Bone marrow (tissue), 2 donors: ENCODE results near the gene TBATA.
"Not testable (repeated sequence)": the region's sequence is repeated elsewhere in the genome, so short reads cannot be mapped to it uniquely, and the experiment has no call there.

Experiments used
- DNase-seq, 2 donors: peaks; one replicate each; lab custom pipeline; 2025; lab: John Stamatoyannopoulos, UW

The TBATA gene

DNA sequence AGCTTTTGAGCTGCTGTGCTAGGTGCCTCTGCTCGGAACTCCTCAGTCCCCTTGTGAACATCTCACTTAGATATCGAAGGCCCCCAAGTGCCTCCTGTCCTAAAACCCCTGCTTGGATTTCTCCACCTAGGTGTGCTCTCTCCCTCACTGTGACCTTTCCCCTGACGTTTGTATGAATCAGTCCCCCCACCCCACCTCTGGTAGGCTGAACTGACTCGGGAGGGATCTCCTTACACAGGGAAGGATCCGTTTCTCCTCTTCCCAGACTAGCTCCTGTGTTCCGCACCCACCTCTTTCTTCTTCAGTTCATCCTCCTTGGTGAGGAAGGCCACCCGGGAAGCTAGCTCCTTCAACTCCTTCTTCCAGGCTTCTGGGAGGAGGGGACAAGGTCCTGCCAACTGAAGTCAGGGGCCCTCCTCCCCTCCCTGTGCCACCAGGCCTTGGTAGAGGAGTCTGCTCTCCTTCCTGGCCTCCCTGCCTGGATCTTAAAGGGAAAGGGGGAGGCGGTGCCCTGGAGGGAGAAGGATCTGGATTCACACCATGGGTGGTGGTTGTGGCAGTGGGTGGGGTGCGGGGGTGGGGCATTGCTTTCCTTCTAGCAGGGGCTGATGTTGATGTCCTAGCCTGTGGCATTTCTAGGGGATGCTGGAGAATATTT, 6.8 kb downstream of the TBATA start:
- no peak for DNase-seq

DNA sequence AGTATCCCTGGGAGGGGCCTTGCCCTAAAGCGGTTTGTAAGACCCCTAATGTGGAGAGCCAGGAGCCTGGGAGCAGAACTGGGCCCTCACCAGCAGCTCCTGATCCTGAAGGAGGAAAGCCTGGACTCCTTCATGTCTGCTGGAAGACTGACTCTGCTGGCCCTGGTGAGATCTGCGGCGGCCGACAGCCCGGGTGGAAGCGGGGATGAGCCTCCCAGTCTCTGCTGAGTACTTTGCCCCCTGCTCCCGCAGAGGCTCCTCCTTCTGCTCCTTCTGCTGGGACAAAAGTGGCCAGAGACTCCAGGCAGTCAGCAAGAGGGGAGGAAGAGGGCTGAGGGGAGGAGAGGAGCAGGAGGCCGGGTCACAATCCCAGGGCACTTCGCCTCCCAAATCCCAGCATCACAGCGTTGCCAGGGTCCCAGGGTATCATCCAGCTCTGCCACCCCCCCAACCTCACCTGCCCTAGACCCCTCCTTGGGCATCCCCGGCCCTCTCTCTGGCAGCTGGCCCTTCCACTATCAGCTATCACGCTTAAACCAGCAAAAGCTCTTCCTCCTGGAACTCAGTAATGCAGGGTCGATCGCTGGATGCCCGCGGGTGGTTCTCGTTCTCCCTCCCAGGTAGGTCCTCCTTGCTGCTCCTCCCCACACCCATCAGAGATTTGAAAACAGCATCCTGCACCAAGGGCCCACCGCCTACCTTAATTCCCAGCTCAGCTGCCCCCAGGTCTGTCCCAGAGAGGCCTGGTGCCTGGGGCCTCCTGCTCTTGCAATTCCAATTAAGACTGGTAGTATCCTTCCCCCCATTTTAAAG, 7.9 kb downstream of the TBATA start:
- no peak for DNase-seq

DNA sequence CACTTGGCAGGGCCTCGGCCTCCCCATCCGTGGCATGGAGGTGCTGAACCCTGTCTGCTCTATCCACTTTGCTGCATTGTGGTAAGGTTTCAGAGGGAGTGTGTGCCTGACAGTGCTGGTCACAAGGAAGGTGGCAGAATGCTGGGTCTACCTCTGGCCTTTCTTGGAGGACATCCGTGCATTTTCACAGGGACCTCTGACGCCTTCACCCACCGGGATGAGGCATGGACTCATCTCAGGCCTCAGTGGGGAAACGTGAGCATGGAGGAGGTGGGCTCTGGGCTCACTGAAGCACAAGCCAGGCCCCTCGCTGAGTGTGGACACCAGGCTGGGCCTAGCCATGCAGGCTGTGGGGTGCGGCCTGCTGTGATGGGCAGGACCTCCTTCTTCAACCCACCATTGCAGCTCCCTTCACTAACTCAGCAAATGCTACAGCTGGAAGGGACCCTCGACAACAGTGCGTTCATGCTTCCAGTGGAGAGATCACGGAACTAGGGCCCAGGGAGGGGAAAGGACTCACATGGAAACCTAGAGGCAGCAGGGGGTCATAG, 8.6 kb downstream of the TBATA start:
- no peak for DNase-seq

DNA sequence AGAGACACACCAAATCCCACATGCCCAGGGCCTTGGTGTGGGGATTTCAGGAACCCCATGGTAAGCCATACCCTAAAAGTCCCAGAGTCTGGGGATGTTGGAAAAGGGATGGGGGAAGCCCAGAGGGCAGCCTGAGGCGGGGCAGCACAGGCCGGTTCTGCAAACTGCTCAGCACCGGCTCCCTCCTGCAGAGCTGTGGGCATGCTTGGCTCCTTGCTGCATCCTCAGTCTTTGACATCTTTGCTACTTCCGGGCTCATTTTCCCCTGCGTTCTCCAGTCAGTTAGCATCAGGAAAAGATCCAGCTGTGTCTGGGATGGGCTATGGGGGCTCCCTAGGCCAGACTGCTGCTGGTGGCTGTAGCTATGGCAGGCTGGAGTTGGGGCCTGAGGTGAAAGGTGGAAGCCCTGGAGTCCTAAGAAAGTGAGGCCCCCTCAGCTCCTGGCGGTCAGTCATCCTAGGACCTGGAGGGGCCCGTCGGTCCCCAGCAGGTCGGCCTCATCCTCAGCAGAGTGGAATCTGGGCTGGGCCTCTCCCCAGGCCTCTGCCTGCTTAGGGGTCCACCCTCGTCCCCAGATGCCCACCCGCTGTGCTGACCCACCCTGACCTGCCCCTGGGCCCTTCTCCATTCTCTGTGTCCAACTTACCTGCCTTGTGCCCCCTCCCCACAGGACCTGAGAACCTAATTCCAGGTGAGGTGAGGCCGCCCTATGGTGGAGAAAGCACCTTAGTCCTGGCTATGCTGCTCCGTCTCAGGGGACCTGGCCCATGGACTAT, 9.3 kb downstream of the TBATA start:
- DNase-seq, result no peak

DNA sequence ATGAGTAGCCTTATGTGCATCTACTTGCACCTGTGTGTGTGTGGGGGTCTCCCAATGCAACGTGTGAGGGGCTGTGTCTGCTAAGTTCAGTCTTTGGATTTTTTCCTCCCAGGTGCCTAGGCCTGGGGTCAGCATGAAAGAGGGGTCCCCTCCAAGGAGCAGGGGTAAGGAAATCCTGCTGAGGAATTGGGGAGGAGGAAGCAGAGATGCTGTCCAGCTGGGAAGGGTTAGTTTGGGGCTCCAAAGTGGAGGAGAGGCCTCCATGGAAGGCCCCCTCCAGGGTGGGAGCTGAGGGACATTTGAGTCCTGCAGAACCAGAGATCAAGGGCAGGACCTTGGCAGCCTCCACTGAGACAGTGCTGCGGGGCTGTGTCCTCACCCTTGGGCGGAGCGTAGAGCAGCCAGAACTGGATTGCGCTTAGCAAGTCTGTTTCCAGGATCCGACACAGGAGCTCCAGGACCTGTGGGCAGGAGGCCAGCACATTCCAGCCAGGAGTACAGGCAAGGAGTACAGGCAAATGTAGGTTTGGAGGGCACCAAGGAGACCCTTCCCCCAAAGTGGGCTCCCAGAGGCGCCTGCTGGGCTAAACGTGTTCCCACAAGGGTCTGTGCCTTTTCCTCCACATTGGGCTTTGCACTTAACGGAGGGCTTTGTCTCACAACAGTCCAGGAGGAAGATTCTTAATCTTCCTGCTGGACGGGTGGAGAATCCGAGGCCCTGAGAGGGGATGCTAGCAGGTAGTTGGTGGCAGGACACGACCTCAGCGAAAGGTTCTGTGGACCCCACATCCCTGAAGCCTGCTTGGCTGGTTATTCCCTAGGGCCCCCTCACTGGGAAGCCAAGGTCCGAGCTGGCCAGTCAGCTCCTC, 10.1 kb downstream of the TBATA start:
- no peak for DNase-seq

DNA sequence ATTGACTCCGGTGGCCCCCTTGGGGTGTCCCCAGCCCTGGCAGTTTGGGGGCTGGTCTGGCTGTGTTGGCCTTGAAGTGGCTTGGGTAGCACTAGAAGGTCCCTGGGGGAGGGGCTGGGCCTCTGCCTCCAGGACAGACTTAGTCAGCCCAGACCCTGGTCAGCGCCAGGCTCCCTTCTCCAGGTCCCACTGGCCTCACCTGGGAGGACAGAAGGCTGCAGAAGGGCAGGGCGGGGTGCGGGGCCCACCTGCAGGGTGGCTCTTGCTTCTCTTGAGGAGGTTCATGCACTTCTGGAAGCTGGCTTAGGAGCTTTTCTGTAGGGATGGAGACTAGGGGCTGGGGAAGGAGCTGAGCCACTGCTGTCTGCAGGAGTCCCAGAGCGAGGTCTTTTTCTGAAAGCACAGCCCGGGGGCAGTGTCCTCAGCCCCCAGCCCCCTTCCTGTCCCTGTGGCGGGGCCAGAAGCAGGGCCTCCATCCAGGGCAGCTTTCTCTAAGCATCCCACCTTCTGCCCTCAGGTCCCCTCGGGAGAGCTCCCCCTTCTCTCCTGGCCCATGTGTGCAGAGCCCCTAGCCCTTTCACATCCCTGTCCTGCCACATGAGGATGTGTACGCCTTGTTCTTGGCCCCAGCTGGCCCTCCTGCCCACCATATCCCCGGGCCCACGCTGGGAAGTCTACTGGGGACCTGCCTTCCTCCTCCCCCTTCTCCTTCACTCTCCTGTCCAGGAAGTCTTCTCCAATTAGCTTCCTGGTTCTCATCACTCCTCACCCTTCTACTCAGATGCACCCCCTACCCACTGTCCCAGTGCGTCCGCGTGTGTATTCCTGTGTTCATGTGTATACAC, 11.0 kb downstream of the TBATA start:
- no peak for DNase-seq

DNA sequence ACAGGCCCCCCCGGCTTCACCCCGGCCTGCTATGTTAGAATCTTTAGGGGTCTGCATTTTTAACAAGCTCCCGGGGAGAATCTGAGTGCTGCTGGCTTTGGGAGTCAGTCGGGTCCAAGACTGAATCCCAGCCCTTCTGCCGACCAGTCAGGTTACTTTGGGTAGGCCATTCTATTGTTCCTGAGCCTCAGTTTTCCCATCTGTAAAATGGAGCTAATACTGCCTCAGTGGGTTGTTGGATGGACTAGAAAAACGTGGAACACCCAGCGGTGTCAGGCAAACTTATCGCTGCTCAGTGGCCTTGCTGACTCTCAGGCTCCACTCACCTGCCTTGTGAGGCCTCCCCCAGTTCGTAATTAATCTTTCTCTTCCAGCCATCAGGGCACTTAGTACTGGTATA, 11.7 kb downstream of the TBATA start:
- DNase-seq, result no peak

DNA sequence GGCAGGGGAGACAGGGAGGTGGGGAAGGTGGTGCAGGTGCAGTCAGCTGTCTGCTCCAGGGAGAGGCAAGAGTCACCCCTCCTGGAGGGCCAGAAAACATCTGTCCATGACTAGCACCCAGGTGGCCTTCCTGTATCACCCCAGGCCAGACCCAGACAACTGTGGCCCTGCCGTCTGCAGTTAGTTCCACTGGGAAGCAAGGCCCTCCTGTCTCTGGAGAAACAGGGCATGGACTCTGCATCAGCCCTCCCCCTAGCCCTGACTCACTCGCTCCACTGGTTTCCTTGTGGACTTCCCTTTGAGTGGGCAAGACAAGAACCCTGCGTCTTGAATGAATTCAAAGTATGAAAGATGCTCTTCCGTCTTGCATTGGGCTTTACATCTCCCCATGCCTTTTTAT, 12.6 kb downstream of the TBATA start:
- no peak for DNase-seq

DNA sequence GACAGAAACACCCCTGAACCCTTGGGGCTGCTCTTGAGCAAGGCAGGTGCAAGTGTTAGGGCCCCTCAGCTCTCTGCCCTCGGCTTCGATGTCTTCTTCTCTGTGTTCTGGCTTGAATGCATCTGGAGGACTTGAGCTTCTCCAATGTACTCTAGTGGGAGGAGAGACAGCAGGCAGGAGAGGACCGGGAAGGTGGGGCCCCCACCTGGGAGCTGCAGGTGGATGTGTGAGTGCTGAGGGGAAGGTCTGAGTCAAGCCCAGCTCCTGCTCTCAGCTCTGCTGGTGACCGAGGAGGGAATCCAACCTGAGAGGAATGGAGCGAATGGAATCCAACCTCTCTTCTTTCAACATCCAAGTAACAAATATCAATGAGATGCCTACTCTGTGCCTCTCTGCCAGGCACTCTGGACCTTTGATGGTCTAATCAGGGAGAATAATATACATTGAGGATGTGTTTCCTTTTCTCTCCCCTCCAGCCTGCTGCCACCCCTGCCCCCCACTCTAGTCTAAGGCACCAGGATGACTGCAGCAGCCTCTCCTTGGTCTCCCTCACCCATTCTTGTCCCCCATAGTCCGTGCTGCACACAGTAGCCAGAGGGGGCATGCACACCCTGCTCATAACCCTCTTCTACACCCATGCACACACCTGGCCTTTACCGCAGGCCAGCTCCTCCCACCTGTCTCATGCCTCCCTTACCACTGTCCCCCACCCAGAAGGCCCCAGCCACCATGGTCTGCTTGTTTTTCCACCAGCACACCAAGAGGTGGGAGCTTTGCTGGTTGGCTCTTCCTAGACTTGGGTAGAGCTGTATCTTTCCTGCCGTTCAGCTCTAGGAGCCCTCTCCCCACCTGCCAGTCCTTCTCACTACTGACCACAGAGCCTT, 13.6 kb downstream of the TBATA start:
- no peak for DNase-seq

DNA sequence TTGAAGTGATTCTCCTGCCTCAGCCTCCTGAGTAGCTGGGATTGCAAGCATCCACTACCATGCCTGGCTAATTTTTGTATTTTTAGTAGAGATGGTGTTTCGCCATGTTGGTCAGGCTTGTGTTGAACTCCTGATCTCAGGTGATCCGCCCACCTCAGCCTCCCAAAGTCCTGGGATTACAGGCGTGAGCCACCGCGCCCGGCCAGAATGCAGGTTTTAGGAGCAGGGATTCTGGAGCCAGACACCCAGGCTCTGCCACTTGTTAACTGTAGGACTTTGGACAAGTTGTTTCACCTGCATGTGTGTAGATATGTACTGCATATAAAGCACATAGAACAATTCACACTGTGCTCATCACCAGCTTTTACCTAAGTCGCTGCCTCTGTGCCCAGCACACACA, 14.7 kb downstream of the TBATA start:
- DNase-seq, result not testable (repeated sequence)

DNA sequence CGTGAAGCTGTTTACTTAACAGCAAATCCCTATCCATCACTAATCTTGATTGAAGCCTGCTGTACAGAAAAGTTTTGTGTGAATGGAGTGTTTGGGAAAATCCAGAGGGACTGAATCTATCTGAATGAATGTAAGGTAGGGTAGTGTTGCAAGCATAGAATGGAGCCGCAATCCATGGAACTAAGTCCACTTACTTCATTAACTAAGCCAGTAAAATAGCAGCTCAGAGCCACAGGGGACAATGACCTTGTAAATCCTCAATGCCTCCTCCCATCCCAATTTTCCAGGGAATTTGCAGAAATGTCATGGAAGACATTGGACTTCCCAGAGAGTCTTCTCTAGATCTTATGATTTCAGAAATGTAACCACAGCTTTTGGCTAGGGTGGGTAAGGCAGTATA, 15.2 kb downstream of the TBATA start:
- DNase-seq, result no peak

DNA sequence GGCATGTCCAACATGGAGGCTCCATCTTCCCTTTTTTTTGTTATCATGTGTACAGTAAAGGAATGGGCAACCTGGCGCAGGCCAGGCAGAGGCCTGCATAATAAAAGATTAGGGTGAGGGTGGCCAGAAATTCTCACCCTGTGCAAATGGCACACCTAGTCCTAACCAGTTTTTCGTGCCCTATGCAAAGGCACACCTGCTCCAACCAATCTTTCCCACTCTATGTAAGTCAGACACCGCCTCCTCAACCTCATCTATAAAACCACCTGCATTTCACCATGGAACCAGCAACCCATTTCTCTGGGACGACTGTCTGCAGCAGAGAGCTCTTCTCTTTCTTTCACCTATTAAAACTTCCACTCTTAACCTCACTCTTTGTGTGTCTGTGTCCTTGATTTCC, 16.1 kb downstream of the TBATA start:
- no peak for DNase-seq

DNA sequence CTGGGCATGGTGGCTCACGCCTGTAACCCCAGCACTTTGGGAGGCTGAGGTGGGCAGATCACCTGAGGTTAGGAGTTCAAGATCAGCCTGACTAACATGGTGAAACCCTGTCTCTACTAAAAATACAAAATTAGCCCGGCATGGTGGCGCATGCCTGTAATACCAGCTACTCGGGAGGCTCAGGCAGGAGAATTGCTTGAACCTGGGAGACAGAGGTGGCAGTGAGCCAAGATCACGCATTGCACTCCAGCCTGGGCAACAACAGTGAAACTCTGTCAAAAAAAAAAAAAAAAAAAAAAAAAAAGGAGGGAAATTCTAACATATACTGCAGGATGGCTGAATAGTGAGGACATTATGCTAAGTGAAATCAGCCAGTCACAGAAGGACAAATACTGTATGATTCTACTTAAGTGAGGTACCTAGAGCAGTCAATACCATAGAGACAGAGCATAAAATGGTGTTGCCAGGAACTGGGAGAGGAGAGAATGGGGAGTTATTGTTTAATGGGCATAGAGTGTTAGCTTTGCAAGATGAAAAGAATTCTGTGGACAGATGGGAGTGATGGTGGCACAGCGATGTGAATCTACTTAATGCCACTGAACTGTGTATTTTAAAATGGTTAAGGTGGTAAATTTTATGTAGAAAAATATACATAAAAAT, 17.0 kb downstream of the TBATA start:
- not testable (repeated sequence) for DNase-seq

DNA sequence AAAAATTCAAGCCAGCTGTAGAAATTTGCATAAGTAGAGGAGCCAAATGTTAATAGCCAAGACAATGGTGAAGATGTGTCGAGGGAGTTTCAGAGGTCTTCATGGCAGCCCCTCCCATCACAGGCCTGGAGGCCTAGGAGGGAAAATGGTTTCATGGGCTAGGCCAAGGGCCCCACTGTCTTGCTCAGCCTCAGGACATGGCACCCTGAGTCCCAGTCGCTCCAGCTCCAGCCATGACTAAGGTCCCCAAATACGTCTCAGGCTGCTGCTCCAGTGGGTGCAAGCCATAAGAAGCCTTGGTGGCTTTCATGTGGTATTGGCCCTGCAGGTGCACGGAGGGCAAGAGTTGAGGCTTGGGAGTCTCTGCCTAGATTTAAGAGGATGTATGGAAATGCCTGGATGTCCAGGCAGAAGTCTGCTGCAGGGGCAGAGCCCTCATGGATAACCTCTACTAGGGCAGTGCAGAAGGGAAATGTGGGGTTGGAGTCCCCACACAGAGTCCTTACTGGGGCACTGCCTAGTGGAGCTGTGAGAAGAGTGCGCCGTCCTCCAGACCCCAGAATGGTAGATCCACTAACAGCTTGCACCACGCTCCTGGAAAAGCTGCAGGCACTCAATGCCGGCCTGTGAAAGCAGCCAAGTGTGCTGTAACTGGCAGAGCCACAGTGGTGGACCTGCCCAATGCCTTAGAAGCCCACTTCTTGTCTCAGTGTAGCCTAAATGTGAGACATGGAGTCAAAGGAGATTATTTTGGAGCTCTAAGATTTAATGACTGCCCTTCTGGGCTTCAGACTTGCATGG, 19.2 kb downstream of the TBATA start:
- DNase-seq, result no peak

DNA sequence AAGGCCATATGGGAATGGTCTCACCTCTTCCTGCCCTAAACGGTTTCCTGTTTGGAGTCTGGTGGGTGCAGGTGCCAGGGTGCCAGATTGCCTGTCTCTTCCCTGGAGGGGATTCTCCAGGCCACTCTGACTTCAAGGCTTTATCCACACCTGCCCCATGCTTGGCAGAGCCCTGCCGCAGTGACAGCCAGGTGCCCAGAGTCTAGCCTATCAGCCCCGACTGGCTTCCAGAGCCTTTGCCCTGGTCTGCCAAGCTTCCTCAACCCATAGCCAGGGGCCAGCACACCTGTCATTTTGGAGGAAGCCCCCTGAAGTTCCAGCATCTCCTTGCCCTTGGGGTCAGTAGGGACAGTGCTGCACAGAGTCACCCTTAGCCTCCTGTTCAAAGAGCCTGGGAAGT, 21.6 kb downstream of the TBATA start:
- DNase-seq, result no peak

DNA sequence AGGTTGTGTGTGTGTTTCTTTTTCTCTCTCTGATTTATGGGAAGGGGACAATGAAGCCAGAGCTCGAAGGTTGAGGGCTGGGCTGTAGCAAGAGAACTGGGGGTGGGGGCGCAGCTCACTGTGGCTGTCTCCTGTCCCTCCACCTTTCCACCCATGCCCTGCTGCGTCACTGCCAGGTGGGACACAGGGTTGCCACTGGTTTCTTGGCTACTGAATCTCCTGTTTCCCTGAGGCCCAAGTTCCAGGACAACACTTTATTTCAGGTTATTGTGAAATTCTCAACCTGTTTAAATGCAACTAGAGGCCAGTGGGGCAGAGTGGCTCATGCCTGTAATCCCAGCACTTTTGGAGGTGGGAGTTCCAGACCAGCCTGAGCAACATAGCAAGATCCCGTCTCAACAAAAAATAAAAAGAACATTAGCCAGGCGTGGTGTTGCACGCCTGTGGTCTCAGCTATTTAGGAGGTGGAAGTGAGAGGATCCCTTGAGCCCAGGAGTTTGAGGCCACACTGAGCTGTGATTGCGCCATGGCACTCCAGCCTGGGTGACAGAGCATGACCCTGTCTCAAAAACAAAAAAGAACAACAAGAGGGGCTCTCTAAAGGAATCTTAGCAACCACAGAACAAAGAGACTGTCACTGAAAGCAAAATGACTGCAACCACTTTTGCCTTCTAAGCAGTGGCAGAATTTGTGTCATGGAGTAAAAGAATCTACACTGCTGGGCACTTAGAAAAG, 22.6 kb downstream of the TBATA start:
- DNase-seq, result no peak

DNA sequence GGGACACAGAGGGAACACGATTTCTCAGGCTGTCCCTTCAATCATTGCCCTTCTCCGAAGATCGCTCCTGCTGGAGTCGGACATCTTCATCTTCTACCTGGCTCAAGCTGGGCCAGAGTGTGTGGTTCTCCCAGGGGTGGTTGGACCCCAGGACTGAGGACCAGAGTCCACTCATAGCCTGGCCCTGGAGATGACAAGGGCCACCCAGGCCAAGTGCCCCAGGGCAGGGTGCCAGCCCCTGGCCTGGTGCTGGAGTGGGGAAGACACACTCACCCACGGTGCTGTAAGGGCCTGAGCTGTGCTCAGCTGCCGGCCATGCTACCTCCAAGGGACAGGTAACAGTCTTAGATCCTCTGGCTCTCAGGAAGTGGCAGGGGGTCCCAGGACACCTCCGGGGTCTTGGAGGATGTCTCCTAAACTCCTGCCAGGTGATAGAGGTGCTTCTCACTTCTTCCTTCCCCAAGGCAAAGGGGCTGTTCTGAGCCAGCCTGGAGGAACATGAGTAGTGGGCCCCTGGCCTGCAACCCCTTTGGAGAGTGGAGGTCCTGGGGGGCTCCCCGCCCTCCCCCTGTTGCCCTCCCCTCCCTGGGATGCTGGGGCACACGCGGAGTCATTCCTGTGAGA, 23.3 kb downstream of the TBATA start:
- DNase-seq, result no peak
